ENCODE results near the gene HAPLN3.

HAPLN3 gene

DNA sequence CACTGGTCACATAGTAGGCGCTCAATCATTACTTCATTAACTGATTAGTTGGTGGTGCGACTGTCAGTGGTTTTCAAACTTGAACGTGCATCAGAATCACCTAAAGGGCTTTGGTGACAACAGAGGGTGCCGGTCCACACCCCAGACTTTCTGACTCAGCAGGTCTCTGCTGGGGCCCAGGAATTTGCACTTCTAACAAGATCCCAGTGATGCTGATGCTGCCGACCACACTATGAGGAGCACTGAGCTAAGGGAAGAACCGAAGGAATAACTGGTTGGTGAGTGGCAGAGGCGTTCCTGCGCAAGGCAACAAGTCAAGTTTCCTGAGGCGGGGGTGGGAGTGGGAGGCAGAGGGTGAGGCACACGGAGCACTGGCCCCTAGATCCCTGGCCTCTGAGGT lies 18.8 kb downstream of the HAPLN3 start:
- H3K4me3 ChIP-seq (replicated peaks; ENCODE audit: low read depth, low read length): no peak overlapping the region
- DNase-seq (ENCODE audit: extremely low read depth, low read depth): no peak
- TF ChIP-seq, protein P1, sequence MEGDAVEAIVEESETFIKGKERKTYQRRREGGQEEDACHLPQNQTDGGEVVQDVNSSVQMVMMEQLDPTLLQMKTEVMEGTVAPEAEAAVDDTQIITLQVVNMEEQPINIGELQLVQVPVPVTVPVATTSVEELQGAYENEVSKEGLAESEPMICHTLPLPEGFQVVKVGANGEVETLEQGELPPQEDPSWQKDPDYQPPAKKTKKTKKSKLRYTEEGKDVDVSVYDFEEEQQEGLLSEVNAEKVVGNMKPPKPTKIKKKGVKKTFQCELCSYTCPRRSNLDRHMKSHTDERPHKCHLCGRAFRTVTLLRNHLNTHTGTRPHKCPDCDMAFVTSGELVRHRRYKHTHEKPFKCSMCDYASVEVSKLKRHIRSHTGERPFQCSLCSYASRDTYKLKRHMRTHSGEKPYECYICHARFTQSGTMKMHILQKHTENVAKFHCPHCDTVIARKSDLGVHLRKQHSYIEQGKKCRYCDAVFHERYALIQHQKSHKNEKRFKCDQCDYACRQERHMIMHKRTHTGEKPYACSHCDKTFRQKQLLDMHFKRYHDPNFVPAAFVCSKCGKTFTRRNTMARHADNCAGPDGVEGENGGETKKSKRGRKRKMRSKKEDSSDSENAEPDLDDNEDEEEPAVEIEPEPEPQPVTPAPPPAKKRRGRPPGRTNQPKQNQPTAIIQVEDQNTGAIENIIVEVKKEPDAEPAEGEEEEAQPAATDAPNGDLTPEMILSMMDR (IDR thresholded peaks at IDR 0.05; ENCODE audit: low read depth, low read length, missing control alignments): no peak

DNA sequence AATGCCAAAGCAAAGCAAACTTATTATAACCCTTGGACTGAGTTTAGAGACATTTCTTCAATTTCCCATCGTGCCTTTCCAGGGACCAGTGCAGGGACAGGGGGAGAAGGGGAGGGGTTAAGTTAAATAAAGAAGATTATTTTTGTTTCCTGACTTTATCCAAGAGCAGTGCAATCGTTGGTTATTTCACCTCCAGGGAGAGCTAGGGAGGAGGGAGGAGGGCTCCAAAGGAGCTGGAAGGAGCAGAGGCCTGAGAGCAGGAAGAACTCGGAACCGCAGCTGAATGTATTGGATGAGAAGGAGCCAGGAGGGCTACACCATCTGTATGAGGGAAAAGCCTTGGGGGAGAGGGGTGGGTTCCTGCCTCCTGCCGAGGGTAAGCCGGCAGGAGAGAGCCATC lies 20.7 kb downstream of the HAPLN3 start:
- DNase-seq (ENCODE audit: extremely low read depth, low read depth): no peak
- H3K4me3 ChIP-seq (replicated peaks; ENCODE audit: low read depth, low read length): no peak overlapping the region
- TF ChIP-seq, protein P1 (IDR thresholded peaks at IDR 0.05; ENCODE audit: low read depth, low read length, missing control alignments): no peak

DNA sequence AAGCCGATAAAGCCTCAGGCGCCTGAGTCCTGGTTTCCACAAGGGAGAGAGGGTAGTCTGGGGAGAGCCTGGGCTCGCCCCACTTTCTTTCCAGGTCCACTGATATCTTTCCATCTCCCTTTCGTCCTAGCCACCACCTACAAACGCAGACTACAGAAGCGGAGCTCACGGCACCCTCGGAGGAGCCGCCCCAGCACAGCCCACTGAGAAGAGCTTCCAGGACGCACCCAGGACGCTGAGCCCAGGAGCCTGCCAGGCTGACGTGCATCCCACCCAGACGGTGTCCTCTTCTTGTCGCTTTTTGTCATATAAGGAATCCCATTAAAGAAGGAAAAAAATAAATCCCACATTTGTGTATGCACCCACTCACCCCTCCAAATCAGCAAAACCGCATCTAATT lies 21.1 kb downstream of the HAPLN3 start:
- DNase-seq (ENCODE audit: extremely low read depth, low read depth): no peak

DNA sequence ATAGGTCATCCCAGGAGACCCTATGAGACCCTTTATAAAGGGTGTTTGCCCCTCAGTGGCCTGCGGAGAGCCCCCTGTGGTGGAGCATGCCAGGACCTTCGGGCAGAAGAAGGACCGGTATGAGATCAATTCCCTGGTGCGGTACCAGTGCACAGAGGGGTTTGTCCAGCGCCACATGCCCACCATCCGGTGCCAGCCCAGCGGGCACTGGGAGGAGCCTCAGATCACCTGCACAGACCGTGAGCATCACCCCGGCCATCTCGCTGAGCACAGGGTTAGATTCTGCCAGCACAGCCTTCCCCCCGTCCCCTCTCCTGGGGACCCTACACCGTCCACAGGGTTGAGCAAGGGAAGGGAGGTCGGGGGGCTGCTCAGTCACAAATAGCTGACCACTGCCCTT lies 21.6 kb downstream of the HAPLN3 start:
- TF ChIP-seq, protein P1 (IDR thresholded peaks at IDR 0.05; ENCODE audit: low read depth, low read length, missing control alignments): no peak
- no peak for DNase-seq (ENCODE audit: extremely low read depth, low read depth)
- H3K4me3 ChIP-seq (replicated peaks; ENCODE audit: low read depth, low read length): no peak overlapping the region

More for the DNA sequence above, 21.1 kb downstream of the HAPLN3 start:
- TF ChIP-seq, protein P1 (IDR thresholded peaks at IDR 0.05; ENCODE audit: low read depth, low read length, missing control alignments): no peak
- H3K4me3 ChIP-seq (replicated peaks; ENCODE audit: low read depth, low read length): no peak overlapping the region

DNA sequence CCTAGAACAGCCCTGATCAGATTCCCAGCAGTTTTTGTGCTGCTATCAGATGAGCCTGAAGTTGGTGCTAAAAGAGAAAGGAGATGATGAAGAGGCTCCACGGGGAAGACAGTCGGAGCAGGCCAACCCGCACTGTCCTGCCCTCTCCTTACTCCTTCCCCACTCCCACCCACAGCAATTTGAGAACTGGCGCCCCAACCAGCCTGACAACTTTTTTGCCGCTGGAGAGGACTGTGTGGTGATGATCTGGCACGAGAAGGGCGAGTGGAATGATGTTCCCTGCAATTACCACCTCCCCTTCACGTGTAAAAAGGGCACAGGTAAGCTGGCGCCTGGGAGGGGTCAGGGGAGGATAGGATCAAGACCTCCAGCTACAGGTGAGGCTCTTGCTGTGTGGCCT lies 22.6 kb downstream of the HAPLN3 start:
- H3K4me3 ChIP-seq (replicated peaks; ENCODE audit: low read depth, low read length): no peak overlapping the region
- no peak for DNase-seq (ENCODE audit: extremely low read depth, low read depth)
- TF ChIP-seq, protein P1 (IDR thresholded peaks at IDR 0.05; ENCODE audit: low read depth, low read length, missing control alignments): no peak

DNA sequence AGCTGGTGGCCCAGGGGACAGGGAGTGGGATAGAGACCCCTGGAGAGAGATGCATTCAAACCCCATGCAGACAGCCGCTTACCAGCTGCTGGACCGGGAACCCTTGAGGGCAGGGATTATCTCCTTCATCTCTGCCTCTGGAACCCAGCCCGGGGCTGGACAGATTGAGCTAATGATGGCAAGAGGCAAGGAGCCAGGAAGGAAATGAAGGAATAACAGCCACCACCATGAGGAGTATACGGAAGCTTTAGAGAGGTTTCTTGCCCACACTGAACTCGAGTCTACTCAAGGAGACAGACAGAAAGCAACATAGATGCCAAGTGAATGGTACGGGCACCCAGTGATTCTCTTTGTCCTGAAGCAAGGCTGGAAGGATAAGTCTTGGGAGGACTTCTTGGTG lies 23.2 kb downstream of the HAPLN3 start:
- H3K4me3 ChIP-seq (replicated peaks; ENCODE audit: low read depth, low read length): no peak overlapping the region
- no peak for DNase-seq (ENCODE audit: extremely low read depth, low read depth)
- TF ChIP-seq, protein P1 (IDR thresholded peaks at IDR 0.05; ENCODE audit: low read depth, low read length, missing control alignments): no peak

DNA sequence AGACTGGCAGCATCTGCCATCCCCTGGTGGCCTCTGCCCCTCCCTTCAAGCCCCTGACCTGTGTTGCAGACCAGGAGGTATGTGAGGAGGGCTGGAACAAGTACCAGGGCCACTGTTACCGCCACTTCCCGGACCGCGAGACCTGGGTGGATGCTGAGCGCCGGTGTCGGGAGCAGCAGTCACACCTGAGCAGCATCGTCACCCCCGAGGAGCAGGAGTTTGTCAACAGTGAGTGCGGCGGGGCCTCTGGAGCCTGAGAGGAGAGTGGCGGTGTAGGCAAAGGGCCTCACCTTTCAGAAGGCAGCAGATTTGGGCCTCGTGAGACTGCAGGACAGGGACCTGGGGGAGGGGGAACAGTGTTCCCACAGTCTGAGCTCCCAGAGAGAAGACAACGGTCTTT lies 24.0 kb downstream of the HAPLN3 start:
- TF ChIP-seq, protein P1 (IDR thresholded peaks at IDR 0.05; ENCODE audit: low read depth, low read length, missing control alignments): no peak
- DNase-seq (ENCODE audit: extremely low read depth, low read depth): no peak
- no peak overlapping the region for H3K4me3 ChIP-seq (replicated peaks; ENCODE audit: low read depth, low read length)

All from HFF-Myc (cell line).